HG02763 (cell line): ENCODE data around the gene PPARD.
"Not testable (repeated sequence)": the region's sequence is repeated elsewhere in the genome, so short reads cannot be mapped to it uniquely, and the experiment has no call there.

ENCODE experiments used
- ATAC-seq: cut with Tn5 transposase; IDR thresholded peaks from one replicate; pipeline ENCODE4 v1.9.1; 2021; ENCODE audit warnings: mild to moderate bottlenecking, moderate library complexity; ENCODE audit not compliant: unreplicated experiment

PPARD gene

GRCh38 chr6:35312076-35312800, 30.1 kb upstream of the PPARD start:
- ATAC-seq, result no peak

- ATAC-seq, result no peak
These were observed 29.6 kb upstream of the PPARD start for GRCh38 chr6:35312807-35313206.

GRCh38 chr6:35317483-35318195, 24.7 kb upstream of the PPARD start:
- no peak for ATAC-seq

- no peak for ATAC-seq
These were observed 23.9 kb upstream of the PPARD start for GRCh38 chr6:35318196-35319171.

GRCh38 chr6:35319346-35320030, 22.9 kb upstream of the PPARD start:
- no peak for ATAC-seq

GRCh38 chr6:35320031-35320410, 22.3 kb upstream of the PPARD start:
- ATAC-seq, result no peak

GRCh38 chr6:35321091-35321490, 21.3 kb upstream of the PPARD start:
- ATAC-seq, result no peak

GRCh38 chr6:35327349-35328027, 14.9 kb upstream of the PPARD start:
- ATAC-seq, result peak; percentile 57

- ATAC-seq, result no peak
These were observed 14.1 kb upstream of the PPARD start for GRCh38 chr6:35328108-35328723.

GRCh38 chr6:35328965-35329364, 13.4 kb upstream of the PPARD start:
- not testable (repeated sequence) for ATAC-seq

- no peak for ATAC-seq
These were observed 11.7 kb upstream of the PPARD start for GRCh38 chr6:35330541-35331119.

GRCh38 chr6:35332074-35332887, 10.1 kb upstream of the PPARD start:
- ATAC-seq, result not testable (repeated sequence)

- ATAC-seq, result no peak
These were observed 801 bp upstream of the PPARD start for GRCh38 chr6:35341557-35341956.

- no peak for ATAC-seq
These were observed 905 bp downstream of the PPARD start for GRCh38 chr6:35343092-35343834.

GRCh38 chr6:35343835-35344550, 1.6 kb downstream of the PPARD start:
- no peak for ATAC-seq

GRCh38 chr6:35351422-35351821, 9.1 kb downstream of the PPARD start:
- no peak for ATAC-seq

GRCh38 chr6:35352735-35353134, 10.4 kb downstream of the PPARD start:
- no peak for ATAC-seq
